Mesenchymal stem cell (in vitro differentiated cells and primary cell): ENCODE measurements around the gene HPCA.

Source experiments
- DNase-seq: peaks from one replicate; pipeline ENCODE4 v3.0.0-alpha.2; 2013
- H2AFZ ChIP-seq: one replicate; pipeline ENCODE4 v1.6.1; 2013; ENCODE audit warnings: low read depth, mild to moderate bottlenecking, control low read depth, inconsistent platforms, low read length, moderate library complexity
- H2AK5ac ChIP-seq: 2 replicates; pipeline ENCODE4 v1.6.1; 2013; ENCODE audit warnings: low read length, moderate library complexity, mild to moderate bottlenecking, inconsistent platforms; ENCODE audit not compliant: severe bottlenecking
- H2BK120ac ChIP-seq: one replicate; pipeline ENCODE4 v1.6.1; 2013; ENCODE audit warnings: low read depth, mild to moderate bottlenecking, inconsistent platforms, low read length, moderate library complexity
- H2BK12ac ChIP-seq, 2 experiments: one replicate each; pipeline ENCODE4 v1.6.1; 2013; ENCODE audit warnings: inconsistent platforms in 2 of 2, low read length in 2 of 2, mild to moderate bottlenecking in 2 of 2, moderate library complexity in 2 of 2, control low read depth in 1 of 2
- H2BK15ac ChIP-seq: one replicate; pipeline ENCODE4 v1.6.1; 2013; ENCODE audit warnings: mild to moderate bottlenecking, low read depth, inconsistent platforms; ENCODE audit not compliant: poor library complexity, severe bottlenecking
- H2BK5ac ChIP-seq: 2 replicates; pipeline ENCODE4 v1.6.1; 2013; ENCODE audit warnings: low read depth, mild to moderate bottlenecking, low read length, control low read depth, inconsistent platforms; ENCODE audit not compliant: poor library complexity, severe bottlenecking
- H3K14ac ChIP-seq, 2 experiments: one replicate each; pipeline ENCODE4 v1.6.1; 2013; ENCODE audit warnings: inconsistent platforms in 2 of 2, low read length in 2 of 2, control low read depth in 1 of 2, mild to moderate bottlenecking in 1 of 2, moderate library complexity in 1 of 2
- H3K18ac ChIP-seq, 2 experiments: one replicate each; pipeline ENCODE4 v1.6.1; 2013; ENCODE audit warnings: inconsistent platforms in 2 of 2, low read length in 2 of 2, control low read depth in 1 of 2, low read depth in 1 of 2, mild to moderate bottlenecking in 1 of 2
- H3K23ac ChIP-seq, 2 experiments: one replicate each; pipeline ENCODE4 v1.6.1; 2013; ENCODE audit warnings: inconsistent platforms in 2 of 2, low read length in 2 of 2, mild to moderate bottlenecking in 2 of 2, moderate library complexity in 2 of 2, control low read depth in 1 of 2
- H3K27ac ChIP-seq: 2 replicates; pipeline ENCODE4 v1.5.1; 2013; ENCODE audit warnings: mild to moderate bottlenecking, moderate library complexity, low read length, control low read depth, inconsistent platforms; ENCODE audit not compliant: poor library complexity, severe bottlenecking
- H3K27me3 ChIP-seq, 2 experiments: 2 replicates each; pipeline versions ENCODE4 v1.6.1 to v1.7.0; 2013; ENCODE audit warnings: low read length in 2 of 2, mild to moderate bottlenecking in 2 of 2, moderate library complexity in 2 of 2, control low read depth in 1 of 2, inconsistent platforms in 1 of 2; ENCODE audit not compliant: control insufficient read depth in 1 of 2, insufficient read depth in 1 of 2
- H3K36me3 ChIP-seq, 2 experiments: 2 replicates each; pipeline versions ENCODE4 v1.6.1 to v1.7.0; 2013; ENCODE audit warnings: low read length in 2 of 2, control low read depth in 1 of 2, inconsistent platforms in 1 of 2, low read depth in 1 of 2, mild to moderate bottlenecking in 1 of 2; ENCODE audit not compliant: insufficient read depth in 2 of 2, control insufficient read depth in 1 of 2
- H3K4ac ChIP-seq, 2 experiments: one replicate each; pipeline ENCODE4 v1.6.1; 2013; ENCODE audit warnings: inconsistent platforms in 2 of 2, low read length in 2 of 2, mild to moderate bottlenecking in 2 of 2, moderate library complexity in 2 of 2, control low read depth in 1 of 2, low read depth in 1 of 2
- H3K4me1 ChIP-seq: 2 replicates; pipeline ENCODE4 v1.6.1; 2013; ENCODE audit warnings: low read depth, low read length, control low read depth; ENCODE audit not compliant: control insufficient read depth, insufficient read depth
- H3K4me2 ChIP-seq: 2 replicates; pipeline ENCODE4 v1.6.1; 2013; ENCODE audit warnings: low read length, mild to moderate bottlenecking, inconsistent platforms; ENCODE audit not compliant: poor library complexity, severe bottlenecking
- H3K4me3 ChIP-seq, 2 experiments: 2 replicates each; pipeline versions ENCODE4 v1.5.1 to v1.7.0; 2013; ENCODE audit warnings: low read length in 2 of 2, mild to moderate bottlenecking in 2 of 2, control low read depth in 1 of 2, low read depth in 1 of 2; ENCODE audit not compliant: insufficient read depth in 1 of 2
- H3K79me1 ChIP-seq: replicated peaks from 2 replicates; pipeline ENCODE4 v1.6.1; 2013; ENCODE audit warnings: mild to moderate bottlenecking, control low read depth, low read length, inconsistent platforms; ENCODE audit not compliant: poor library complexity, severe bottlenecking
- H3K9ac ChIP-seq: 2 replicates; pipeline ENCODE4 v1.7.0; 2013; ENCODE audit warnings: mild to moderate bottlenecking, low read length, moderate library complexity
- H3K9me3 ChIP-seq: 2 replicates; pipeline ENCODE4 v1.7.0; 2013; ENCODE audit warnings: mild to moderate bottlenecking, low read length; ENCODE audit not compliant: control insufficient read depth
- H4K8ac ChIP-seq: one replicate; pipeline ENCODE4 v1.6.1; 2013; ENCODE audit warnings: inconsistent platforms, mild to moderate bottlenecking, low read length, moderate library complexity
- H4K91ac ChIP-seq: one replicate; pipeline ENCODE4 v1.6.1; 2013; ENCODE audit warnings: mild to moderate bottlenecking, low read length, inconsistent platforms
- WGBS: methylation state at CpG from one replicate; pipeline ENCODE4 v1.1.7; 2013; ENCODE audit warnings: mixed read lengths; 5-methylcytosine and 5-hydroxymethylcytosine counted together

Gene HPCA

DNA sequence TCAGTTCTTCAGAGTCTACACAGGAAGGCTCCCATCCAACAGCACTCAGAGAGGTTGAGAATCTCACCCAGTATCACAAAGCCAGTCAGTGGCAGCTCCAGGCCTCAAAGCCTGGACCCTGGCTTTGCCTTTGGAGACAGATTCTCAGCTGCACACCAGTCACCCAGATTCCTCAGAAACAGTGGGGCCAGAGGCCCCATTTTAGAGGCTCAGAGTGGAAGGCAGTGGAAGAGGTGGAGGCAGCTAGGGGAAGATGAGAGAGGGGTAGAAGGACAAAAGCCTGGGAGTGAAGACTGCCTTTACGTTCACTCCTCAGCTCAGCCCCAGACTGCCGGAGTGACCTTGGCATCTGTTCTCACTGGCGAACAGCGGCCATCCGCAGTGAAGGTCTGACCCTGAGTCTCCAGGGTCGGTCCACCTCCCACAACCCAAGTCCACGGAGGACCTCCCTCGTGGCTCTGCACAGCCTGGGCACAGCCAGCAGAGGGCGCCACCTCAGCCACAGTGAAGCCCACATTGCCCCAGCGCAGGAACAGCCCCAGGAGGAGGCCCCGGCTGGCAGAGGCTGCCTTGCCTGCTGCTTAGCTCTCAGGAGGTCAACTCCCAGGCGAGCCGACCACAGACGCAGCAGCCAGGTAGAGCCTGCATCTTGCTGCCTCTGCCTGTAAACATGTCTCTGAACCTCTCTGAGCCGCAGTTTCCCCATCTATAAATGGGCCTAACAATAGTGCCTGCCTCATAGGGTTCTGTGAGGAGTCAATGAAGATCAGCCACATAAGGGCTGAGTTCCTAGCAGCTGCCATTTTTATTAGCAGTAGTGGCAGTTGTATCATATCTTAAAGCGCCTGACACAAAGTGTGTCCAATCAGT lies 9.7 kb upstream of the HPCA start:
- Histone ChIP-seq H3K18ac (no peak overlapping the region), H2BK5ac (no peak overlapping the region), H3K27ac (no peak overlapping the region), H3K27me3 (peaks cover 29 to 53% of the 10 kb centered on the region in 2 experiments), H3K4me2 (no peak overlapping the region), H3K79me1 (no peaks in the 10 kb centered on the region), H2BK12ac (no peak overlapping the region), H4K8ac (no peak overlapping the region), H3K4me3 (no peak overlapping the region), H2AFZ (no peak overlapping the region), H3K14ac (no peak overlapping the region), H3K23ac (no peak overlapping the region), H3K9ac (no peak overlapping the region), H4K91ac (no peak overlapping the region), H3K4ac (no peak overlapping the region), H3K9me3 (no peaks in the 10 kb centered on the region), H2BK15ac (no peak overlapping the region), H3K4me1 (peaks cover 14% of the 10 kb centered on the region), H2BK120ac (no peak overlapping the region), H3K36me3 (no peaks in the 10 kb centered on the region), H2AK5ac (peak overlapping the region; percentile 35)
- WGBS, result 50% methylated on average over 16 of the region's 16 CpGs
- DNase-seq, result peak; percentile 48

DNA sequence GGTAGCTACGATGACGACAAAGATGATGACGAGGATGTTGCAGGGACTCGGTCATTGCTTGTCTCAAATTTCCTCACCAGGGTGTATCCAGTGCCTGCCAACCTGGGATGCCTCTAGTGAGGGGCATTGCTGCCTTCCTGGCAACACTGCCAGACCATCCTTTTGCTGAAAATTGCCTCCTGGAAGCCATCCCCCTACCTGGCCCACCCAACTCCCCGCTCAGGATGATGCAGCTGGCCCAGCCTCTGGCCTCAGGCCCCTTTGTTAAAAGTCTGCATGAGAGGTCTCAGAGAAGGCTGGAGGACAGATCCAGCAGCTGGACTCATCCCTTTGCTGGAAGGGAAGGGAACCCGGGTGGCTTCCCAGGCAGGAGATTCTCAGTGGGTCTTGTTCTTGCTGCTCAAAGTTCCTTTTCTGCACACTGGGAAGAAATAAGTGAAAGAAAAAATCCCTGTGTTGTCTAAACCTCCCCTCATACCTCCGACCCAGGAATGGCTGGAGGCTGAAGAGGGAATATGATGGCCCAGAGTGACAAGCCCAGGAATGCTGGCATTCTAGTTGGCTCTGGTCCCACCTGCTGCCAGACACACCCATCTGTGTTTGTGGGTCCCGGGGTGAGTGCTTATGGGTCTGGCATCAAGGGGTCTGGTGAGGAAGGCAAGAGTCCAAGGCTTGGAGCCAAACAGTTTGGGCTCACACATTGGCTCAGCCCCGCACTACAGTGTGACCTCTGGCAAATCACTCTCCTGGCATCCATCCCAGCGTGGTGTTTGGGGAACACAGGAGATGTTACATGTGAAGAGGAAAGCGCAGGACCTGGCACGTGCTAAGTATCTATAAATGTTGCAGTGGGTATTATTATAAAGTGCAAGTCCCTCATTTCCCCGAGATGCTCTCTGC lies 8.8 kb upstream of the HPCA start:
- Histone ChIP-seq H3K18ac (no peak overlapping the region), H3K9ac (no peak overlapping the region), H3K14ac (no peak overlapping the region), H2AK5ac (no peak overlapping the region), H3K27ac (no peak overlapping the region), H3K4me3 (no peak overlapping the region), H3K79me1 (no peaks in the 10 kb centered on the region), H3K36me3 (no peaks in the 10 kb centered on the region), H2BK120ac (no peak overlapping the region), H2BK5ac (no peak overlapping the region), H3K9me3 (no peaks in the 10 kb centered on the region), H3K4ac (no peak overlapping the region), H3K4me2 (no peak overlapping the region), H2BK12ac (no peak overlapping the region), H3K4me1 (peaks cover 13% of the 10 kb centered on the region), H4K8ac (no peak overlapping the region), H3K23ac (no peak overlapping the region), H3K27me3 (peaks cover 22 to 61% of the 10 kb centered on the region in 2 experiments), H2BK15ac (no peak overlapping the region), H2AFZ (no peak overlapping the region), H4K91ac (no peak overlapping the region)
- 89% methylated on average over 12 of the region's 13 CpGs for WGBS
- DNase-seq, result no peak

DNA sequence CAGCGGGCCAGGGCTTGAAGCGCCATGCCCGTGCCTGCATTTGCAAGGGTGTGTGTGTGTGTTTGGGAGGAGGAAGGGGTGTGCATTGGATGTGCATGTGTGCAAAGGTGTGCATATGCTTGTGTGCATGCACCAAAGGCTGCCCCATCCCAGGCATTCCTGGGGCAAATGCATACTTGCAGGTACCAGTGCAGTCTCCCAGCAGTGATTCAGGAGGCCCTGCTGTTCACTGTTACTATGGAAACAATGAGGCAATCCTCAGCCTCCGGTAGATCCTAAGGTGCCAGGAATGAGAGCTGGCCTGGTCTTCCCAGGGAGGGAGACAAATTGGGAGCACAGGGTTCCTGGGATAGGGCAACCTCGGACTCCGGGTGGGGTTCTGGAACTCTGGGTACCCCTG lies 8.1 kb upstream of the HPCA start:
- Histone ChIP-seq H2BK12ac (no peak overlapping the region), H3K79me1 (no peaks in the 10 kb centered on the region), H3K9me3 (no peaks in the 10 kb centered on the region), H4K8ac (no peak overlapping the region), H3K14ac (peak overlapping the region in 1 of 2 experiments; percentile 46), H3K27me3 (peaks cover 22 to 62% of the 10 kb centered on the region in 2 experiments), H3K4ac (no peak overlapping the region), H3K27ac (no peak overlapping the region), H3K9ac (no peak overlapping the region), H3K36me3 (no peaks in the 10 kb centered on the region), H2BK15ac (no peak overlapping the region), H3K4me3 (no peak overlapping the region), H3K4me2 (no peak overlapping the region), H2AK5ac (no peak overlapping the region), H2BK120ac (no peak overlapping the region), H2BK5ac (no peak overlapping the region), H2AFZ (no peak overlapping the region), H3K18ac (no peak overlapping the region), H3K4me1 (peaks cover 12% of the 10 kb centered on the region), H4K91ac (no peak overlapping the region), H3K23ac (no peak overlapping the region)
- DNase-seq, result no peak
- 83% methylated on average over 6 of the region's 6 CpGs for WGBS

DNA sequence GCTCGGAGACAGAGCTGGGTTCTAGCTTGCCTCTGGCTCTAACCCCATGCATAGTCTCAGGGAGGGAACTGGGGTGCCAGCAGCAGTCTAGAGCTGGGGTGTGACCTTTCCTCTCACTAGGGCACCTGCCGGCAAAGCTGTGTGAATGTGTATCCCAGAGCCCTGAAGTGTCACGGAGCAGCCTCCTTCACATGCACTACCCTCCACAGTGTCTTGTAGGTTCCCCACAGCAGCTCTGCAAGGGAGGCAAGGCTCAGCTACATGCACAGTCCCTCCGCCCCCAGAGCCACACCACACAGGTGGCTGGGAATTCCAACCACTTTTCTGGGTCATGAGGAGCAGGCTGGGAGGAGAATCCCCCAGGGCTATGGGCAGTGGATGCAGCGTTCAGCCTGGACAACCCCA lies 7.7 kb upstream of the HPCA start:
- no peak overlapping the region for H3K27ac ChIP-seq
- no peak overlapping the region for H3K4me3 ChIP-seq
- no peak overlapping the region for H3K9ac ChIP-seq
- H4K91ac ChIP-seq, result no peak overlapping the region
- no peak overlapping the region for H4K8ac ChIP-seq
- no peak overlapping the region for H3K4me2 ChIP-seq
- 82% methylated on average over 5 of the region's 5 CpGs for WGBS
- peaks cover 23 to 62% of the 10 kb centered on the region in 2 experiments for H3K27me3 ChIP-seq
- H2AFZ ChIP-seq, result no peak overlapping the region
- H3K9me3 ChIP-seq, result no peaks in the 10 kb centered on the region
- DNase-seq, result no peak
- no peak overlapping the region for H3K23ac ChIP-seq
- H2BK120ac ChIP-seq, result no peak overlapping the region
- no peak overlapping the region for H2BK15ac ChIP-seq
- no peak overlapping the region for H3K4ac ChIP-seq
- H3K14ac ChIP-seq, result no peak overlapping the region
- H3K79me1 ChIP-seq, result no peaks in the 10 kb centered on the region
- no peaks in the 10 kb centered on the region for H3K36me3 ChIP-seq
- no peak overlapping the region for H2BK12ac ChIP-seq
- no peak overlapping the region for H3K18ac ChIP-seq
- H3K4me1 ChIP-seq, result peaks cover 12% of the 10 kb centered on the region
- no peak overlapping the region for H2AK5ac ChIP-seq
- no peak overlapping the region for H2BK5ac ChIP-seq
